GM19395 (cell line): ENCODE results near the gene MFRP.

Experiments
- ATAC-seq: cut with Tn5 transposase; IDR thresholded peaks from one replicate; pipeline ENCODE4 v1.9.1; 2021; ENCODE audit warnings: mild to moderate bottlenecking, moderate library complexity; ENCODE audit not compliant: unreplicated experiment

The MFRP gene

DNA sequence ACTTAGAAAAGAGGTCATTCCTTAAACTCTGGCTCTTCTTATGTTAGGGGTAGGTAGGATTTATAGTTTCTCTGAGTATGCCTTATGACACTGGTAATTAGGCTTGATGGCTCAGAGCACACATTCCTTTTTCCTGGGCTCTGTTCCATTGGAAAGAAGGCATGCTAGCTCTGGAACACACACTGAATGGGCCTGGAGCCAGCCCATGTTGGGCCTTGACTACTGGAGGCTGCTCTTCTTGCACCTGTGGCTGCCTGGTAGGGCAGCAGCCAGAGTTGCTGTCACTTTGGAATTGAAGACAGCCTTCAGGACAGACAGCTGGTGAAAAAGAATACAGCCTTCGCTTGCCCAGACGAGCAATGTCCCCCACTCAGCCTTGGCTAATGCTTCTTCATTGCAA, 47.8 kb downstream of the MFRP start:
- no peak for ATAC-seq

DNA sequence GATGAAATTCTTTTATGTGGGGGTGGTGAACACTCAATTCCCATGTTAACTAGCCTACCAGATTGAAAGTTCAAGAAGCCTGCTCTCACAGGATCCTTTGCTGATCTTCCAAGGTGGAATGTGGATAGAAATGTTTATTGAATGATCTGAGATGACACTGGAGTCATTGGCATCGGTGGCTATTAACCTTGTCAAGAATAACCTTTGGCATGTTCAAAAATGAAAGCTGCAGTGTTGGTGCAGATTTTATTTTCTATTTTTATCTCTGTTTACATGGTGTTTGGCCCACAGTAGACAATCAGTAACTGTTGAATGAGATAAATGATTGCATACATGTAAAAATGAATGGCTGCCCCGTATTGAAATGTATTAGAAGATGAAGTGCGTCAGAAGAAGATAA, 48.6 kb downstream of the MFRP start:
- no peak for ATAC-seq

DNA sequence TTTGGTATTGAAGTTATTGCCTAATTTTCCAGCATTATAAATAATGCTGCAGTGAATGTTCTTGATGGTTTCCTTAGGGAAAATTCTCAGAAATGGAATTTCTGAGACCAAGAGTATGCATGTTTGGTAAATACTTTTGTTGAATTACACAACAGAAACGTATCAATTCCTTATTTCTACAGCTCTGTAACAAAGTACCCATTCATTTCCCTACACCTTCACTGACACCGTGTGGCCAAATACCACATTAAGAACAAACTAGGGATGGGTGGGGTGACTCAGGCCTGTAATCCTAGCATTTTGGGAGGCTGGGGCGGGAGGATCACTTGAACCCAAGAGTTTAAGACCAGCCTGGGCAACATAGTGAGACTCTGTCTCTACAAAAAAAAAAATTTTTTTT, 51.3 kb downstream of the MFRP start:
- no peak for ATAC-seq

DNA sequence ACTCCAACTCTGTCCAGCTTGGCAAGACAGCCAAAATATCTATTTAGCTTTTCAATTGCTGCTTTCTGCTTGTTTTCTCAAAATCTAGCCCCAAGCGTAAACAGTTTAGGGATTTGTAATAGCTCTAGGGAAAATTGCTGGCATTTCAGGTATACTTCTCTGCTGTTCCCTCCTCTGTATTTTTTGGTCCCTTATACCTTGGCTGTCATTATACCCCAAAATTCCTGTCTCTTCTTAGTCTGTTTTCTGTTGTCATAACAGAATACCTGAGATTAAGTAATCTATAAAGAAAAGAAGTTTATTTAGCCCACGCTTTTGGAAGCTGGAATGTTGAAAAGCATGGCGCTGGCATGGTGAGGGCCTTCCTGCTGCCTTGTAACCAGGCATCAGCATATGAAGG, 53.0 kb downstream of the MFRP start:
- ATAC-seq, result no peak

DNA sequence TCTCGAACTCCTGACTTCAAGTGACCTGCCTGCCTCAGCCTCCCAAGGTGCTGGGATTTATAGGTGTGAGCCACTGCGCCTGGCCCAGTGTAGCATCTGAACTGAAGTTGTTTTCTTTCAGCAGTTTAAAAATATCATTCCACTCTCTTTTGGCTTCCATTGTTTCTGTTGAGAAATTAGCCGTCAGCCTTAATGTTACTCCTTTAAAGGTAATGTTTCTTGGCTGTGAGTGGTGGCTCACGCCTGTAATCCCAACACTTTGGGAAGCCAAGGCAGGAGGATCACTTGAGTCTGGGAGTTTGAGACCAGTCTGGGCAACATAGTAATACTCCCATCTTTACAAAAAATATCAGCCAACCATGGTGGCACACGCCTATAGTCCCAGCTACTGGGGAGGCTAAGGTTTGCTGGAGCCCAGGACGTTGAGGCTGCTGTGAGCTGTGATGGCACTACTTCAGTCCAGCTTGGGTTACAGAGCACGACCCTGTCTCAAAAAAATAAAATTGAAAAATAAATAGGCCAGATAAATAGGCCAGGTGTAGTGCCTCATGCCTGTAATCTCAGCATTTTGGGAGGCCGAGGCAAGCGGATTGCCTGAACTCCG, 55.5 kb downstream of the MFRP start:
- ATAC-seq, result no peak
